Fibroblast of upper back skin (primary cell): ENCODE measurements around the gene KRT76.

Experiments used
- DNase-seq: peaks from one replicate; pipeline ENCODE4 v3.0.0-alpha.2; 2013

The KRT76 gene

GRCh38 chr12:52776913-52777395 lies at the start of gene KRT76:
KRT76 (minus strand) TSS chr12:52777345; CDS start chr12:52777291, 54 bp downstream.
- no peak for DNase-seq

GRCh38 chr12:52825961-52826360 lies 48.8 kb upstream of the KRT76 start:
- DNase-seq: no peak

- no peak for DNase-seq
Measured at GRCh38 chr12:52824741-52825410, 47.7 kb upstream of the KRT76 start.

- DNase-seq: no peak
Measured at GRCh38 chr12:52823761-52824450, 46.8 kb upstream of the KRT76 start.

GRCh38 chr12:52822771-52823510 lies 45.8 kb upstream of the KRT76 start:
- DNase-seq: no peak

GRCh38 chr12:52821826-52822660 lies 44.9 kb upstream of the KRT76 start:
- DNase-seq: no peak

- DNase-seq: no peak
Measured at GRCh38 chr12:52821071-52821730, 44.1 kb upstream of the KRT76 start.

GRCh38 chr12:52820521-52820920 lies 43.4 kb upstream of the KRT76 start:
- DNase-seq: no peak

GRCh38 chr12:52819731-52820510 lies 42.8 kb upstream of the KRT76 start:
- no peak for DNase-seq

- DNase-seq: no peak
Measured at GRCh38 chr12:52818887-52819420, 41.8 kb upstream of the KRT76 start.

- DNase-seq: no peak
Measured at GRCh38 chr12:52818388-52818787, 41.2 kb upstream of the KRT76 start.

GRCh38 chr12:52817699-52818238 lies 40.6 kb upstream of the KRT76 start:
- no peak for DNase-seq

- no peak for DNase-seq
Measured at GRCh38 chr12:52817003-52817698, 40.0 kb upstream of the KRT76 start.

GRCh38 chr12:52815676-52816588 lies 38.8 kb upstream of the KRT76 start:
- no peak for DNase-seq

- no peak for DNase-seq
Measured at GRCh38 chr12:52815161-52815560, 38.0 kb upstream of the KRT76 start.

GRCh38 chr12:52814710-52815155 lies 37.6 kb upstream of the KRT76 start:
- DNase-seq: no peak

GRCh38 chr12:52813885-52814709 lies 37.0 kb upstream of the KRT76 start, which contains the start of gene KRT4:
KRT4 (minus strand) TSS chr12:52814116; CDS start chr12:52814058, 58 bp downstream.
- peak; percentile 75 for DNase-seq
